HG02885 (cell line): ENCODE results near the gene FOXD2.

Experiments
- ATAC-seq: cut with Tn5 transposase; IDR thresholded peaks from one replicate; pipeline ENCODE4 v1.9.1; 2021; ENCODE audit warnings: mild to moderate bottlenecking; ENCODE audit not compliant: unreplicated experiment, poor library complexity

FOXD2 gene

GRCh38 chr1:47416319-47417169 is 21.3 kb upstream of the FOXD2 start:
- ATAC-seq, result no peak

- ATAC-seq, result no peak
These were observed 20.4 kb upstream of the FOXD2 start for GRCh38 chr1:47417170-47418044.

- no peak for ATAC-seq
These were observed 19.7 kb upstream of the FOXD2 start for GRCh38 chr1:47418122-47418521.

GRCh38 chr1:47418681-47419325 is 19.0 kb upstream of the FOXD2 start:
- no peak for ATAC-seq

- no peak for ATAC-seq
These were observed 17.3 kb upstream of the FOXD2 start for GRCh38 chr1:47420547-47420946.

- ATAC-seq, result no peak
These were observed 14.0 kb upstream of the FOXD2 start for GRCh38 chr1:47423872-47424271.

GRCh38 chr1:47424336-47424982 is 13.4 kb upstream of the FOXD2 start:
- no peak for ATAC-seq

GRCh38 chr1:47431534-47431933 is 6.3 kb upstream of the FOXD2 start:
- no peak for ATAC-seq

- ATAC-seq, result no peak
These were observed 5.5 kb upstream of the FOXD2 start for GRCh38 chr1:47432071-47433036.

GRCh38 chr1:47433037-47433421 is 4.8 kb upstream of the FOXD2 start:
- no peak for ATAC-seq

- ATAC-seq, result no peak
These were observed 4.3 kb upstream of the FOXD2 start for GRCh38 chr1:47433477-47434050.

GRCh38 chr1:47434051-47434842 is 3.6 kb upstream of the FOXD2 start:
- ATAC-seq, result no peak

- ATAC-seq, result no peak
These were observed 2.1 kb upstream of the FOXD2 start for GRCh38 chr1:47435506-47436303.

- peak; percentile 54 for ATAC-seq
These were observed 1.4 kb upstream of the FOXD2 start for GRCh38 chr1:47436304-47436978.

- peak; percentile 17 for ATAC-seq
These were observed 831 bp upstream of the FOXD2 start for GRCh38 chr1:47436979-47437446.

- peak; percentile 0 for ATAC-seq
These were observed 547 bp downstream of the FOXD2 start for GRCh38 chr1:47438165-47439016.
